DMS 273 treated with DMSO at 0.1 percent for 48 hours (cell line): Measurements from ENCODE around the gene SLC38A3.
"Not testable (repeated sequence)": the region's sequence is repeated elsewhere in the genome, so short reads cannot be mapped to it uniquely, and the experiment has no call there.

Source experiments
- DNase-seq: peaks from one replicate; lab custom pipeline; 2025; lab: John Stamatoyannopoulos, UW

SLC38A3 gene

DNA sequence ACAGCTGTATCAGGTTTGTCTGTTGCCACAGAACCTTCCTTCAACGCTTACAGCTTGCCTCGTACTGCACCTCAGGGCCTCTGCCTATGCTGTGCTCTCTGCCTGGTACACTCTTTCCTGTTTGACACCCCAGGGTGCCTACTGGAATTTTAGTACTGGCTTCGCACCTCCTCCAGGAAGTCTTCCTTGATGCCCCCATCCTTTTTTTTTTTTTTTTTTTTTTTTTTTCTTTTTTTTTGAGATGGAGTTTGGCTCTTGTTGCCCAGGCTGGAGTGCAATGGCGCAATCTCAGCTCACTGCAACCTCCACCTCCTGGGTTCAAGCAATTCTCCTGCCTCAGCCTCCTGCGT is 6.3 kb downstream of the SLC38A3 start:
- not testable (repeated sequence) for DNase-seq

DNA sequence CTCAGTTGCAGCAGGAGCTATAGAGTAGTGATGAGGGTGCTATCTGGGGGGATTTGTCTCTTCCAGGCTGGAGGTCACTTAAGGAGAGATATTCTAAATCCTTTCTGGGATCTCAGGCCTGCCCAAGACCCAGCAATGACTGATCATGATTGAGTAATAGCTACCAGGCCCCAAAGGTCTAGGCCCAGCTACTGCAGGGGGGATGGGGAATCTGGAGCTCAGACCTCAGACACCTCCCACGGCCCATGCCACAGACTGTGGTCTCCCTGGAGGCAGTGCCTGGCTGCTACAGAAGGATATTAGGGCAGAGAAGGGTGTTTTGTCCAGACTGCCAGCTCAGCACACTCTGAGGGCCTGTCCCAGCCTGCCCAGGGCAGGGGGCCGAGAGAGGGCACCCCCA is 6.9 kb downstream of the SLC38A3 start:
- no peak for DNase-seq

- DNase-seq, result no peak
Observed at GRCh38 chr3:50212502-50212901, 7.4 kb downstream of the SLC38A3 start.

GRCh38 chr3:50212971-50213370 is 7.9 kb downstream of the SLC38A3 start:
- no peak for DNase-seq

- DNase-seq, result no peak
Observed at GRCh38 chr3:50213373-50213772, 8.3 kb downstream of the SLC38A3 start.

- DNase-seq, result no peak
Observed at GRCh38 chr3:50214824-50215223, 9.8 kb downstream of the SLC38A3 start.

DNA sequence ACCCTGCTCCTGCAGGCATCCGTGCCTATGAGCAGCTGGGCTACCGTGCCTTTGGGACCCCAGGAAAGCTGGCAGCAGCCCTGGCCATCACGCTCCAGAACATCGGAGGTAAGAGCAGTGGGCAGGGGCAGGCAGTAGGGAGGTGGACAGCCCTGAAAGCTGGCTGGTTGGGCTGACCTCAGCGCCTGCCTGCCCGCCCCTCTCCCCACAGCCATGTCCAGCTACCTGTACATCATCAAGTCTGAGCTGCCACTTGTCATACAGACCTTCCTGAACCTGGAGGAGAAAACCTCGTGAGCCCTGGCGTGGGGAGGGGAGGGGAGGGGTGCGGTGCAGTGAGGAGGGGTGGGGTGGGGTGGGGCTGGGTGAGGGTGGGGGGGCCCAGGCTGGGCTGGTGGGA is 10.5 kb downstream of the SLC38A3 start:
- DNase-seq, result no peak

- DNase-seq, result no peak
Observed at GRCh38 chr3:50217681-50218080, 12.6 kb downstream of the SLC38A3 start.

DNA sequence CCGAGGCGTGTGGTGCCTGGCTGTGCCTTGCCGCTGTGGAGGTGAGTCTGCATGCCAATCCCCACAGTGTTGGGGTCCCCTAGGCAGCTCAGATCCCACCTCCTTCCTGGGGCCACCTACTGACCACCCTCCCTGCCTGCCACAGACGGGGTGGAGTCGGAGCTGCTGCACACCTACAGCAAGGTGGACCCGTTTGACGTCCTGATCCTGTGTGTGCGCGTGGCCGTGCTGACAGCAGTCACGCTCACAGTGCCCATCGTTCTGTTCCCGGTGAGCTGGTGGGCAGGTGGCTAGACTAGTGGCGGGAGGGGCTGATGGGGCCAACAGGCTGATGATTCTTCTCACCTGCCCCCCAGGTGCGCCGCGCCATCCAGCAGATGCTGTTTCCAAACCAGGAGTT is 13.4 kb downstream of the SLC38A3 start:
- DNase-seq, result no peak

DNA sequence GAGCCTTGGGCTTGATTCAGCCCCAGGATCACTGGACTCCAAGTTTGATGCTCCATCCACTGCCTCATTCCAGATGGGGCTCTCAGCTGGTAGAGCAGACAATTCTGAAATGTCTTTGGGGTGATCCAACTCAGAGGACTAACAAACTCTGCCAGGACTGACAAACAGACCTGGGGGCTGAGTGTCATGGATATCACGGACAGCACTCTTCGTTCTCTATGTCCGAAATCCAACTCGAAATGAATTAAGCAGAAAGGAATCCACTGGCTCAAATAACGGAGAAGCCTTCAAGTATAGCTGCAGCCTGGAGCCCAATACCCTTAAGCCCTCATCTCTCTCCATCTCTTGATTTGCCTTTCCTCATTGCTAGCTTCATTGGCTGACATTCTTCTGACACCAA is 14.2 kb downstream of the SLC38A3 start:
- DNase-seq, result no peak

GRCh38 chr3:50220109-50220508 is 15.0 kb downstream of the SLC38A3 start:
- DNase-seq, result no peak

GRCh38 chr3:50221051-50221410 is 16.0 kb downstream of the SLC38A3 start:
- DNase-seq, result no peak

DNA sequence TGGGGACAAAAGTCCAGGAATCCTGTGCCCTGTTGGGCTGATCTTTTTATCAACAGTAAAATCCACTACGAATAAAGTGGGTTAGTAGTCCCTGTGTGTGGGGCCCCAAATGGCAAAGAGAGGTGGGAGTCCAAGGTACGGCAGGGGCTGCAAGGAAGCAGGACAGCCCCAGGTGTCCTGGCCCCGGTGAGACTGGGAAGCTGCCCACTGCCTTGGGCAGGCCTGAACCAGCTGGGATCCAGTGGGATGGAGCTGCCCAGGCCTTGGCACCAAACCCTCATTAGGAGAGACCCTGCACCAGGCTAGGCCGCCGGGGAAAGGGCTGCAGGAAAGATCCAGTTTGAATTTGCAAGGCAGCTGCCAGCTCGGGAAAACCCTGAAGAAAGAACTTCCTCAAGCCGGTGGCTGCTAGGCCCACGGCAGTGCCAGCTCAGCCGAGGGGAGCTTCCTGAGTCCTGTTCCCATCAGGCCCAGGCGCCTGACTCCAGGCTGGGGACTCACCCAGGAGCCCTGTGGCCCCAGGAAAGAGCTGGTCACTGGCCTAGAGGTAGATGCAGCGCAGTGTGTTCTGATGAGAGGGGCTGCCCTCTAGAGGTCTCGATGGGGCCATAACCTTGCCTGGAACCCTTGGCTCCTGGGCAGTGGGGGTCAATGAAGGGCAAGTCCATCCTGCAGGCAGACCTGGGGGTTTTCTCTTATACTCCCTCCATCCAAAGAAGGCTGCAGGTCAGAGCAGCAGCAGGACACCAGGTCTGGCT is 16.5 kb downstream of the SLC38A3 start:
- no peak for DNase-seq

DNA sequence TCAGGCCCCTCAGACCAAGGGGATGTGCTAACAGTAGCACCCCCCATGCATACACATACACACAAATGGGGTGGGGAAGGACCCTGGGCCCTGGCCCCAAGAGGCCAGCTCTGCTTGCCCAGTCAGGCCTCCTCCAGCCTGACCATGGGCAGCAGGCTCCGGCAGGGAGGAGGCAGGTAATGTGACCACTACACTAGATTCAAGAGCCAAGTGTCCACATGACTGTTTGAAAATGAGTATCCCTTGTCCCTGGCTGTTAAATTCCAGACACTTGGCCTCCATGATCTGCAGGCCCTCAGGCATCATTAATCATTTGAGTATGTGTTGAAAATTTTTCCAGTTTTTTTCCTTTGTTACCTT is 17.1 kb downstream of the SLC38A3 start:
- no peak for DNase-seq

DNA sequence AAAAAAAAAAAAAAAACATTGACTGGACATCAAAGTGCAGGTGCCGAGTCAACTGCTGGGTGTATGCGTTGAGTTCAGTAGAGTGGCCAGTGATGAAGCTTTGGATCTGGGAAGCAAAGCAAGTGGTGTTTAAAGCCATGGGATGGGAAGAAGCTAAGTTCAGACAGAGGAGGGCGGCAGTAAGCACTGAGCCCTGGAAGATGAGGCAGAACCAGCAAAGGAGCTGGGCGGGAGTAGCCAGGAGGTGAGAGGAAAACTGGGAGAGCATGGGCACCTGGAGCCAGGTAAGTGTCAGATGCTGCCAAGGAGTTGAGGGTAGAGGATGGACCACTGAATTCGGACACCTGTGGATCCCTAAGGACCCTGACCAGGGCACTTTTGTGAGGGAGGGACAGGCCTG is 19.6 kb downstream of the SLC38A3 start:
- no peak for DNase-seq

DNA sequence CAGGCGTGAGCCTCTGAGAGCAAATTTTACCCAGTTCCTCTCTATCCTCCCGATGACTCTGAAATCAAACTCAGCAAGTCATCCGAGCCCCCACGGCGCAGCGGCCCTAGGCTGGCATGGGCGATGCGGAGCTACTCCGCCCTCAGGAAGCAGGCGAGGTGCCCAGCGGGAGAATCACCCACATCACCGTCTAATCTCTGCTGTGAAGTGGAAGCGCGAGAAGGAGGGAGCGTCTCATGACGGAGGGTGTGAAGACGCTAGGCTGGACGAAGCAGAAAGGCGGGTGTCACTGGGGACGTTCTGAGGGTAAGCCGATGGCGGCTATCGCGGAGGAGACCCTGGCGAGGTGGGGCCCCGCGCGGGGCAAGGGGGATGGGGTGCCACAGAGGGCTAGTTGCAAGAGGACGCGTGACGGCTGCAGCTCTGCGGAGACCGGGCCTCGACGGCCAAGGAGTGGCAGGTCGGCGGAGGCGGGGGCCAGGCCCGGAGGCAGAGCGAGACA is 21.9 kb downstream of the SLC38A3 start:
- DNase-seq, result peak; percentile 16

DNA sequence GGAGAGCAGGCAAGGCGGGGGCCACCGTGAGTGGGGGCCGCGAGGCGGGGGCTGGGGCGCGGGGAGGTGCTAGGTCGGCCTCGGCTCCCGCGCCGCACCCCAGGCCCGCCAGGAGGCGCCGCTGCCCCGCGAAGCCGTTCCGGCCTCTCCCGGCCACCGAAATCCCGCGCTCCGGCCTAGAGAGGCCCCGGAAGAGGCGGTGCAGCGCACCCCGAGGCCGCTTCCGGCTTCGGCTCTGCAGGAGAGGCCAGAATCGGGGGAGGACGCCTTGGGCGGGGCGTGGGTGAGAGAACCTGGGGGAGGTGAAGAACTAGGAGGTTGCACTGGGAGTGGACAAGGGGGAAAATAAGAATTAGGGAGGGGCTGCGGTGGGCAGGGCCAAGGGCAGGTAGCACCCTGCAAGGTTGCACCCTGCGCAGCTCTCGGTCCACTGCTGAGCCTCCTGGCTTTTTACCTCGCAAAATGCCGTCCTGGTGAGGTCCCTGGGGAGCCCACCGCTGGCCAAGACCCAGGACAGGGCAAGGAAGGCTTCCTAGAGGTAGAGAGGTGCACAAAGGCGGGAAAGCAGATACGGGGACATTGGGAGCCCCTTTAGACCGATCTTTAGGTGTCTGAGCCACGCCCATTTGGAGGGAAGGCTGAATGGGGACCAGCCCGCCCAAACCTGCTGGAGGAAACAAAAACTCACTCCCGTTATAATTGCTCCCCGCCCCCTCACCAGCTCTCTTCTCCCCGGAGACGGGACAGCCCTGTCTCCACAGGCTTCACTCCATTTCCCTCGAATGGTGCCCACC is 22.5 kb downstream of the SLC38A3 start:
- peak; percentile 58 for DNase-seq

DNA sequence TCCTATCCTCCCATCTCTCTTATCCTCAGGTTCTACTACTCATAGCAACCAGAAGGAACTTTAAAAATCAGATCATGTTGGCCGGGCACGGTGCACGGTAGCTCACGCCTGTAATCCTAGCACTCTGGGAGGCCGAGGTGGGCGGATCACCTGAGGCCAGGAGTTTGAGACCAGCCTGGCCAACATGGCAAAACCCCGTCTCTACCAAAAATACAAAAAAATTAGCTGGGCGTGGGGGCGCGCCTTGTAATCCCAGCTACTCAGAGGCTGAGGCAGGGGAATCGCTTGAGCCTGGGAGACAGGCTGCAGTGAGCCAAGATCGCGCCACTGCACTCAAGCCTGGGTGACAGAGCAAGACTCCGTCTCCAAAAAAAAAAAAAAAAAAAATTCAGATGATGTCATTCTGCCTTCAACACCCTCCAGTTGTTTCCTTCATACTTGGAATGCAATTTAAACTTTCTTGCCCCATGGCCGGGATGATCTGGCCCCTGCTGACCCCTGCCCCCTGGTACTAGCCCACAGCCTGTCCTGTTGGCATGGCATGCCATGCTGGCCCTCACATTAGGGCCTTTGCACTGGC is 23.2 kb downstream of the SLC38A3 start:
- not testable (repeated sequence) for DNase-seq

DNA sequence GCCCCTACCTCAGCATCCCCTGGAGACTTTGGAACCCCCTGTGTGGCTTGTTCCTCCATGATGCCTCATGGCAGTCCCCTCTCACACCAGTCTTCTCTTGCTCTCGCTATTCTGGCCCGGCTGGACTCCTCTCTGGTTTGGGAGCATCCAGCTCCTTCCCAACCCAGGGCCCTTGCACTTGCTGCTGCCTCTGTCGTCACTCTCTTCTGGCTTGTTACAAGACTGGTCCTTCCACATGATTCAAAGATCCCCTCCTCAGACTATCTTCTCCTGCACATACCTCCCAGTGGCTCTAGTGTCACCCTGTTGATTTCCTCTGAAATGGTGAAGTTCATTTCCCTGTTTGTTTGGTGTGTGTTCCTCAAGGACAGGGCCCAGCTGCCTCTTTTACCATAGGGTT is 24.4 kb downstream of the SLC38A3 start:
- no peak for DNase-seq

DNA sequence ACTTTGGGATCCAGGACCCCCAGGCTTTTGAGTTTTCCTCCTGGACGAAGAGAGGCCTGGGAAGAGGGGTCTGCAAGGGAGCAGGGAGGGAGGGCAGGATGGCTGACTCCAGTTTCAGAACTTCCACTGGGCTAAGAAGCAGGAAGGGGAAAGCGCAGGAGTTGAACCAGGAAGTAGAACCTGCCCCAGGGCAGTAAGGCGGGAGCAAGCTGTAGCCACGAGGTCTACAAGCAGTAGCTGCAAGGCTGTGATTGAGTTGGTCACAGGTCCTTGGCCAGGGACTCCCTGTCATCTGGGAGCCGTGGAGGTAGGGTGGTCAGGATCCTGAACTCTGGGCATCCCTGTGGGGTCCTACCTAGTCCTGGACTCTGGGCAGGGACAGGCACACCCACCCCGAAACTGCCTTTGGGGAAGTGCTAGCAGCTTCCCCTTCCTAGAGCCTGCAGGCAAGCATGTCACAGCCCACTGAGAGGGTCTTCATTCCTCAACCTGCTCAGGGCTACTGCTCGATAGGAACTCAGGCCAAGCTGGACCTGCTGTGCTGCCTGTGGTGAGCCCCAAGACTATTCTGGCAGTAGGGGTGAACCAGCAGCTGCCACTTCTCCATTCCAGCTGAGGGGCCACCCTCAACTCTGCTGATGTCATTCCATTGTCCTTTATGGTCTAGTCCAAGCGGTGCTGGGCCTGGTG is 25.2 kb downstream of the SLC38A3 start:
- DNase-seq, result no peak

GRCh38 chr3:50230794-50231125 is 25.7 kb downstream of the SLC38A3 start:
- no peak for DNase-seq

DNA sequence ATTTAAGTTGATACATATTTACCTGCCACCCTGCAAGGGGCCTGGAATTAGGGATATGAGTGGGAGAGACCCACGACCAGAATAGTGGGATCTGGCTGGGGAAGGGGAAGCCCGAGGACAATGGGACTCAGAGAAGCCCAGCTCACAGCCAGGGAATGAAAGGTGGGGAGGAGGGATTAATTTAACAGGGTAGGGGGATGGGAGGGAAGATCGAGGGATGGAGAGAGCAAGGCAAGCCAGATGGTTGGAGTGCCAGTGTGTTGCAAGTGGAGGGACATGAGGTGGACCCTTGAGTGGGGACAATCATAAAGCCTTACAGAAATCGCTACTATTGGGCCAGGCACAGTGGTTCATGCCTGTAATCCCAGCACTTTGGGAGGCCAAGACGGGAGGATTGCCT is 26.5 kb downstream of the SLC38A3 start:
- DNase-seq, result no peak

GRCh38 chr3:50232303-50232702 is 27.2 kb downstream of the SLC38A3 start:
- no peak for DNase-seq
